Astrocyte (in vitro differentiated cells and primary cell): Measurements from ENCODE around the gene IGF2R. TPM values are rescaled to one million over a fixed set of nuclear protein-coding genes. Genes with fewer than 3 reads are reported as not detected.

ENCODE experiments used
- DNase-seq: peaks from one replicate; pipeline ENCODE4 v3.0.0-alpha.2; 2010; ENCODE audit warnings: low read depth
- FAIRE-seq: peaks from 2 replicates; lab custom pipeline; 2011; peaks lifted over from hg19 to GRCh38; lab: Jason Lieb, UNC
- H2AFZ ChIP-seq: 2 replicates; pipeline ENCODE4 v1.6.0; 2012; ENCODE audit warnings: low read depth, low read length, inconsistent platforms
- H3K27ac ChIP-seq: 2 replicates; pipeline ENCODE4 v1.5.1; 2011; ENCODE audit warnings: low read depth, low read length, inconsistent platforms
- H3K27me3 ChIP-seq: 2 replicates; pipeline ENCODE4 v1.6.0; 2011; ENCODE audit warnings: low read length, inconsistent platforms; ENCODE audit not compliant: insufficient read depth
- H3K36me3 ChIP-seq: 2 replicates; pipeline ENCODE4 v1.5.1; 2011; ENCODE audit warnings: low read length, inconsistent platforms; ENCODE audit not compliant: insufficient read depth
- H3K4me1 ChIP-seq: 2 replicates; pipeline ENCODE4 v1.5.1; 2011; ENCODE audit warnings: low read length, inconsistent platforms; ENCODE audit not compliant: insufficient read depth
- H3K4me2 ChIP-seq: 2 replicates; pipeline ENCODE4 v1.6.0; 2012; ENCODE audit warnings: low read length, inconsistent platforms
- H3K4me3 ChIP-seq: 2 replicates; pipeline ENCODE4 v1.5.1; 2011; ENCODE audit warnings: low read depth, mild to moderate bottlenecking, low read length, inconsistent platforms; ENCODE audit not compliant: insufficient read depth
- H3K79me2 ChIP-seq: 2 replicates; pipeline ENCODE4 v1.6.0; 2012; ENCODE audit warnings: mild to moderate bottlenecking, low read length, inconsistent platforms; ENCODE audit not compliant: insufficient read depth
- H3K9ac ChIP-seq: 2 replicates; pipeline ENCODE4 v1.6.0; 2012; ENCODE audit warnings: mild to moderate bottlenecking, low read length, inconsistent platforms
- H3K9me3 ChIP-seq: 2 replicates; pipeline ENCODE4 v1.5.1; 2012; ENCODE audit warnings: low read depth, mild to moderate bottlenecking, low read length, inconsistent platforms; ENCODE audit not compliant: insufficient read depth
- H4K20me1 ChIP-seq: 2 replicates; pipeline ENCODE4 v1.6.0; 2012; ENCODE audit warnings: low read length, inconsistent platforms; ENCODE audit not compliant: insufficient read depth
- H3K27ac Mint-ChIP-seq: one replicate; pipeline ENCODE4 v1.8.0; 2021; ENCODE audit warnings: mild to moderate bottlenecking, mixed read lengths; ENCODE audit not compliant: unreplicated experiment
- H3K27me3 Mint-ChIP-seq: one replicate; pipeline ENCODE4 v1.8.0; 2021; ENCODE audit warnings: low read depth, mixed read lengths; ENCODE audit not compliant: unreplicated experiment
- H3K36me3 Mint-ChIP-seq: one replicate; pipeline ENCODE4 v1.8.0; 2021; ENCODE audit warnings: low read depth, mixed read lengths; ENCODE audit not compliant: unreplicated experiment
- H3K4me1 Mint-ChIP-seq: one replicate; pipeline ENCODE4 v1.8.0; 2021; ENCODE audit warnings: low read depth, mixed read lengths; ENCODE audit not compliant: unreplicated experiment
- H3K4me3 Mint-ChIP-seq: one replicate; pipeline ENCODE4 v1.8.0; 2021; ENCODE audit warnings: mild to moderate bottlenecking, moderate library complexity, mixed read lengths; ENCODE audit not compliant: unreplicated experiment
- H3K9me3 Mint-ChIP-seq: one replicate; pipeline ENCODE4 v1.8.0; 2021; ENCODE audit warnings: mild to moderate bottlenecking, mixed read lengths; ENCODE audit not compliant: unreplicated experiment
- CTCF ChIP-seq: IDR thresholded peaks from 2 replicates; pipeline ENCODE4 v1.5.1; 2011; ENCODE audit warnings: low read depth, mild to moderate bottlenecking, inconsistent platforms, low read length, moderate library complexity; ENCODE audit not compliant: insufficient read depth
- EZH2 ChIP-seq: IDR thresholded peaks from 2 replicates; pipeline ENCODE4 v1.6.1; 2012; ENCODE audit warnings: mild to moderate bottlenecking, low read length, inconsistent platforms; ENCODE audit not compliant: insufficient read depth
- total RNA-seq: library from RNA; stranded (reverse); gene quantifications from 2 replicates; pipeline ENCODE4 v1.2.1, GENCODE V29; 2021

The IGF2R gene
- total RNA-seq, 1 donor from 2014 or later, result 173 TPM

- no peaks in the 10 kb centered on the region for H3K9me3 ChIP-seq
- H3K4me3 Mint-ChIP-seq, result no peak overlapping the region
- H3K27me3 ChIP-seq, result no peaks in the 10 kb centered on the region
- peaks cover 7% of the 10 kb centered on the region for H3K36me3 Mint-ChIP-seq
- H3K4me1 ChIP-seq, result no peaks in the 10 kb centered on the region
- H3K27ac Mint-ChIP-seq, result no peak overlapping the region
- H3K4me1 Mint-ChIP-seq, result no peaks in the 10 kb centered on the region
- DNase-seq (no peak), FAIRE-seq (no peak)
- H4K20me1 ChIP-seq, result peaks cover 9% of the 10 kb centered on the region
- H3K4me3 ChIP-seq, result no peak overlapping the region
- no peak overlapping the region for H3K9ac ChIP-seq
- H3K27me3 Mint-ChIP-seq, result no peaks in the 10 kb centered on the region
- no peak overlapping the region for H3K4me2 ChIP-seq
- TF ChIP-seq EZH2, result no peak
- no peak for TF ChIP-seq CTCF
- H3K79me2 ChIP-seq, result no peaks in the 10 kb centered on the region
- H2AFZ ChIP-seq, result no peak overlapping the region
- H3K36me3 ChIP-seq, result peaks cover 39% of the 10 kb centered on the region
- H3K9me3 Mint-ChIP-seq, result no peaks in the 10 kb centered on the region
- H3K27ac ChIP-seq, result no peak overlapping the region
Measured at GRCh38 chr6:160095146-160095845, 126.4 kb downstream of the IGF2R start.

GRCh38 chr6:160101277-160102205 is 132.7 kb downstream of the IGF2R start:
- Histone ChIP-seq H3K4me3 (no peak overlapping the region), H3K27me3 (no peaks in the 10 kb centered on the region), H4K20me1 (no peaks in the 10 kb centered on the region), H3K9me3 (no peaks in the 10 kb centered on the region), H2AFZ (no peak overlapping the region), H3K27ac (no peak overlapping the region), H3K9ac (no peak overlapping the region), H3K79me2 (no peaks in the 10 kb centered on the region), H3K36me3 (peaks cover 29% of the 10 kb centered on the region), H3K4me1 (no peaks in the 10 kb centered on the region), H3K4me2 (no peak overlapping the region)
- DNase-seq, result no peak
- peaks cover 28% of the 10 kb centered on the region for H3K36me3 Mint-ChIP-seq
- H3K4me3 Mint-ChIP-seq, result no peak overlapping the region
- peak overlapping the region; percentile 3 for H3K27ac Mint-ChIP-seq
- TF ChIP-seq CTCF (no peak), EZH2 (no peak)
- no peaks in the 10 kb centered on the region for H3K27me3 Mint-ChIP-seq
- H3K9me3 Mint-ChIP-seq, result peaks cover 3% of the 10 kb centered on the region
- FAIRE-seq, result no peak
- H3K4me1 Mint-ChIP-seq, result no peaks in the 10 kb centered on the region
